Progenitor cell of endocrine pancreas (in vitro differentiated cells): ENCODE data around the gene PKMYT1. TPM values are rescaled to one million over a fixed set of nuclear protein-coding genes. Genes with fewer than 3 reads are reported as not detected.

Source experiments
- DNase-seq: peaks from one replicate; pipeline ENCODE4 v3.0.0; 2021; ENCODE audit warnings: low spot score; ENCODE audit not compliant: unreplicated experiment
- H3K27ac Mint-ChIP-seq: 2 replicates; pipeline ENCODE4 v1.8.0; 2021; ENCODE audit warnings: mild to moderate bottlenecking, moderate library complexity, mixed read lengths
- H3K27me3 Mint-ChIP-seq: 2 replicates; pipeline ENCODE4 v1.8.0; 2021; ENCODE audit warnings: mixed read lengths
- H3K36me3 Mint-ChIP-seq: 2 replicates; pipeline ENCODE4 v1.8.0; 2022; ENCODE audit warnings: mixed read lengths; ENCODE audit not compliant: insufficient read depth
- H3K4me1 Mint-ChIP-seq: 2 replicates; pipeline ENCODE4 v1.8.0; 2021; ENCODE audit warnings: low read depth, mixed read lengths
- H3K4me3 Mint-ChIP-seq: 2 replicates; pipeline ENCODE4 v1.8.0; 2021; ENCODE audit warnings: low read depth, mild to moderate bottlenecking, moderate library complexity, mixed read lengths
- H3K9me3 Mint-ChIP-seq: 2 replicates; pipeline ENCODE4 v1.8.0; 2021; ENCODE audit warnings: low read depth, mixed read lengths
- CTCF ChIP-seq: fragments of 200-600 bp; sonication (generic); IDR thresholded peaks from one replicate; pipeline ENCODE4 v1.5.0; 2021; ENCODE audit warnings: antibody characterized with exemption, mild to moderate bottlenecking; ENCODE audit not compliant: unreplicated experiment
- total RNA-seq: library from RNA; stranded (reverse); gene quantifications from 2 replicates; pipeline ENCODE4 v1.2.1, GENCODE V29; 2021

The PKMYT1 gene
- total RNA-seq, 1 donor from 2014 or later: 36.5 TPM

DNA sequence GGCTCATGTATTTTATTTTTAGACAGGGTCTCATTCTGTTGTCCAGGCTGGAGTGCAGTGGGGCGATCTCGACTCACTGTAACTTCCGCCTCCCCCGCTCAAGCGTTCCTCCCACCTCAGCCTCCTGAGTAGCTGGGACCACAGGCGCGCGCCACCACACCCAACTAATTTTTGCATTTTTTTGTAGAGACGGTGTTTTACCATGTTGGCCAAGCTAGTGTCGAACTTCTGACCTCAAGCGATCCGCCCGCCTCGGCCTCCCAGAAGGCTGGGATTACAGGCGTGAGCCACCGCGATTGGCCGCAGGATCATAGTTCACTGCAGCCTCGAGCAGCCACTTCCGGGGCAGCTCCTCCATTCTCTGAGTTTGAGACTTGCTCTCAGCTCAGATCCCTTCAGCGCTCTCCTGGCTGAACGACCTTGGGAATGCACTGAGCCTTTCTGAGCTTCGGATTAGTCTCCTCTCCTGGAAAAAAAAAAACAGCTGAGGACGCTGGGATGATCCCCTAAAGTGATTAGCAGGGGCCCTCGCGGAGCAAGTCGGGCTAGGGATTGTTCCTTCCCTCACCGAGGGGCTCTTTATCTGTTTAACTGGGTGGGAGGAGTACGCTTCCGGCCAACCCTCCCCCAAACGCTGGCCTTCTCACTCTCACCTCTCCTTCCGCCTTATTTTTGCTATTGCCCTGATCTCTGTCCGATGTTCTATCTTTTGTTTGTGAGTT, 1.1 kb upstream of the PKMYT1 start:
- DNase-seq: no peak
- Mint-ChIP-seq H3K4me1 (peaks cover 15% of the 10 kb centered on the region), H3K27ac (peak overlapping the region; percentile 97), H3K9me3 (no peaks in the 10 kb centered on the region), H3K4me3 (peak overlapping the region; percentile 79), H3K36me3 (no peaks in the 10 kb centered on the region), H3K27me3 (peaks cover 6% of the 10 kb centered on the region)
- no peak for TF ChIP-seq CTCF

DNA sequence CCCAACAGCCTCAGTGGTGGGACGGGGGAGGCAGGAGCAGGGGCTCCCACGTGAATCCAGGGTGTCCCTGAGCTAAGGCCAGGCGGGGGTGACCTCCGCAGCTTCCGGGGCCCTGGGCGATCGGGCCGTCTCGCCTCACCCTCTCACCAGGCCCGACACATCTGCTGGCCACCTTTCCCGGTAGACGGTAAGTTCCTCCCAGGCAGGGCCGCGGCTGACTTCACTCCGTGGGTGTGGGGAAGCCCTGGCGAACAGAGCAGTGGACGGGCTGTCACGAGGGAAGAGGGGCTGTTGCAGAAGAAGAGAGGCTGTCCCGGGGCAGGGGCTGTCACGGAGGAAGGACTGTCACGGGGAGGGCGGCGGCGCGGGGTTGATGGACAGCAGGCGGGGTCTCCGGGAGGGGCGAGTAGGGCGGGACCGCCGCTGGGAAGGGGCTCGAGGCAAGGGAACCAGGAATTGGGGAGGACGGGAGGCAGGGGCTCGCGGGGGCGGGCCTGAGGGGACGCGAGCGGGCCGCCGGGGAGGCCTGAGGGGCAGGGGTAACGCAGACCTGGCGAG, 498 bp downstream of the PKMYT1 start:
- Mint-ChIP-seq H3K36me3 (no peaks in the 10 kb centered on the region), H3K27ac (no peak overlapping the region), H3K4me3 (peak overlapping the region; percentile 74), H3K27me3 (peaks cover 6% of the 10 kb centered on the region), H3K4me1 (peaks cover 15% of the 10 kb centered on the region), H3K9me3 (no peaks in the 10 kb centered on the region)
- no peak for TF ChIP-seq CTCF
- no peak for DNase-seq

- peaks cover 12% of the 10 kb centered on the region for H3K4me1 Mint-ChIP-seq
- no peak for TF ChIP-seq CTCF
- H3K36me3 Mint-ChIP-seq: no peaks in the 10 kb centered on the region
- H3K9me3 Mint-ChIP-seq: no peaks in the 10 kb centered on the region
- H3K4me3 Mint-ChIP-seq: no peak overlapping the region
- no peak for DNase-seq
- no peak overlapping the region for H3K27ac Mint-ChIP-seq
- H3K27me3 Mint-ChIP-seq: peaks cover 3% of the 10 kb centered on the region
Observed at GRCh38 chr16:2977440-2977839, 2.8 kb downstream of the PKMYT1 start.

DNA sequence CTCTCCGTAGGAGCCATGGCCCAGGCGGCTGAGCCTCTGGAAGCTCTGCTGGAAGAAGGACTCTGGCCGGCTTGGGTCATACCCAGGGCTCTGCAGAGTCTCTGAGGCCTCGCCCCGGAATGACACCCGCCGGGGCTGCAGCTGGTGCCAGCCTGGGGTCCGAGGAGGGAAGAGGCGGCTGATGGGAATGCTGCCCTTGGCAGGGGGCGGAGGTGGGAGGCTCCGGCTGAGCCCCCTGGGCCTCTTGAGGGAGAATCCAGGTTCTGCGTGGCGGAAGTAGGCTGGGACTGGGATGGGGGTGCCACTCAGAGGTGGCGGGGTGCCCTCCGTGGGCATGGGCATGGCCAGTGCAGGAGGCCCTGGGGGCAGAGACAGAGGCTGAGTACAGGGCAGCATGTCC, 3.6 kb downstream of the PKMYT1 start:
- H3K27ac Mint-ChIP-seq: no peak overlapping the region
- TF ChIP-seq CTCF: no peak
- H3K9me3 Mint-ChIP-seq: no peaks in the 10 kb centered on the region
- H3K36me3 Mint-ChIP-seq: no peaks in the 10 kb centered on the region
- peaks cover 2% of the 10 kb centered on the region for H3K27me3 Mint-ChIP-seq
- DNase-seq: no peak
- H3K4me1 Mint-ChIP-seq: peaks cover 8% of the 10 kb centered on the region
- no peak overlapping the region for H3K4me3 Mint-ChIP-seq

DNA sequence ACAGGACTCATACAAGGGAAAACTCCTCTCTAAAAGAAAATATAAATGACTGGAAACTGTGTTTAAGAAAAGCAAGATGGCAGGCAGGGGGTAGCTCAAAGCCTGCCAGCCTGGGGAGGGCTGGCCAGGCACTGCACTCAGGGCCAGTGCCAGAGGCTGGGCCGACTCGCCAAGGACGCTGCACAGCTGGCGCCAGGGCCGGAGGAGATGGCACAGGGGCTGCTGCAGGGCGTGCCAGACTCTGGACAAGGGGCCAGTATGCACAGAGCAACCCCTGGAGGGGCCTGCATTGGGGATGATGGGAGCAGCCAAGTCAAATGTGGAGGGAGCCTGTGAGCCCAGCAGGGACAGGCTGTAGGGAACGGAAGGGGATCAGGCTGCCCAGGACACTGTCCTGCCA, 4.0 kb downstream of the PKMYT1 start:
- no peak for TF ChIP-seq CTCF
- no peaks in the 10 kb centered on the region for H3K9me3 Mint-ChIP-seq
- peaks cover 3% of the 10 kb centered on the region for H3K4me1 Mint-ChIP-seq
- H3K27ac Mint-ChIP-seq: no peak overlapping the region
- no peaks in the 10 kb centered on the region for H3K36me3 Mint-ChIP-seq
- no peak overlapping the region for H3K4me3 Mint-ChIP-seq
- no peak for DNase-seq
- H3K27me3 Mint-ChIP-seq: peaks cover 2% of the 10 kb centered on the region
